Adrenal gland (tissue), 12 donors: ENCODE measurements around the gene ACSL5. TPM values are rescaled to one million over a fixed set of nuclear protein-coding genes. Genes with fewer than 3 reads are reported as not detected.

ENCODE experiments used
- DNase-seq, 7 donors: peaks; one replicate each; pipeline ENCODE4 v3.0.0-alpha.2; 2019 to 2020
- H3K27ac ChIP-seq, 5 donors: fragments of 200-600 bp; sonication (generic) in 4 of 5; 1 replicate in 3 of 5; 2 replicates in 2 of 5; pipeline versions ENCODE4 v1.5.1 to v1.8.0; 2016 to 2020; ENCODE audit warnings: mild to moderate bottlenecking in 1 of 5
- H3K27me3 ChIP-seq: fragments of 200-600 bp; 2 replicates; pipeline ENCODE4 v1.8.0; 2021
- H3K36me3 ChIP-seq, 2 donors: fragments of 200-600 bp; replicated peaks in 1 of 2; 1 replicate in 1 of 2; 2 replicates in 1 of 2; pipeline versions ENCODE4 v1.5.1 to v1.8.0; 2018 to 2022
- H3K4me1 ChIP-seq, 2 donors: fragments of 200-600 bp; replicated peaks in 1 of 2; 1 replicate in 1 of 2; 2 replicates in 1 of 2; pipeline versions ENCODE4 v1.5.1 to v1.8.0; 2018 to 2021
- H3K4me3 ChIP-seq, 4 donors: fragments of 200-600 bp; sonication (generic) in 3 of 4; one replicate each; pipeline ENCODE4 v1.5.1; 2016 to 2018
- H3K9me3 ChIP-seq, 3 donors: fragments of 200-600 bp; sonication (generic) in 1 of 3; replicated peaks in 1 of 3; 1 replicate in 2 of 3; 2 replicates in 1 of 3; pipeline versions ENCODE4 v1.5.1 to v1.8.0; 2016 to 2021
- CTCF ChIP-seq, 6 experiments: fragments of 450-650 bp in 4 of 6; fragments of 200-600 bp in 2 of 6; sonication (generic) in 1 of 6; IDR thresholded peaks; 1 replicate in 5 of 6; 2 replicates in 1 of 6; pipeline versions ENCODE4 v1.5.1 to v1.8.0; 2016 to 2021; ENCODE audit warnings: antibody characterized with exemption in 6 of 6, mild to moderate bottlenecking in 2 of 6, moderate library complexity in 1 of 6
- POLR2A ChIP-seq, 2 donors: fragments of 450-650 bp; IDR thresholded peaks; one replicate each; pipeline ENCODE4 v1.6.1; 2017; ENCODE audit warnings: antibody characterized with exemption in 2 of 2, mild to moderate bottlenecking in 2 of 2, moderate library complexity in 1 of 2
- WGBS, 4 donors: extraction: QIAGEN DNeasy Blood & Tissue Kit in 2 of 4; methylation state at CpG; one replicate each; pipeline versions ENCODE4 v1.1.5 to v1.1.7; 2013 to 2017; 5-methylcytosine and 5-hydroxymethylcytosine counted together
- intact Hi-C, 2 donors: fragments of 100-400 bp; cut with DNase I; formaldehyde crosslinking; loops; one replicate each; pipeline versions ENCODE4 v1.14.1 to v1.15.0; 2022 to 2023
- polyA plus RNA-seq, 3 donors: library from polyadenylated mRNA; stranded (reverse); fragments of 200-250 nt in 2 of 3; fragments of 350-450 nt in 1 of 3; fragmentation: Illumina TruSeq in 1 of 3; extraction: RNeasy Lipid Tissue Mini Kit (QIAGEN cat#74804) in 1 of 3; gene quantifications; one replicate each; pipeline ENCODE4 v1.2.3, GENCODE V29; 2013 to 2014
- total RNA-seq, 9 donors: library from RNA; depleted of rRNA in 4 of 9; stranded (reverse); fragments of >200 nt in 4 of 9; fragments of 120-200 nt in 1 of 9; fragmentation: NEBNext Ultra II Directional in 1 of 9; extraction: Animal tissue kit (Norgen Biotek cat#: 25700) in 1 of 9; gene quantifications; one replicate each; pipeline versions ENCODE4 v1.1.0 to v1.2.4, GENCODE V29; 2013 to 2023
- donor health status: healthy with polysubstance abuse.
- donor health status: Bipolar disorder and iron deficiency.
- donor health status: DM: yes; HTN: yes; CAD: no.
- donor health status: DM: no; HTN: no; CAD: no.
- donor health status: DM: no; HTN: no; CAD: no.
- donor health status: DM: yes; HTN: yes; CAD: no.

ACSL5 gene
- total and polyA plus RNA-seq, 12 donors = 2.1 to 8.6 (median 6.7) TPM

GRCh38 chr10:112390125-112390703 lies 16.3 kb downstream of the ACSL5 start:
- intact Hi-C loops = no loop called here
- no peak overlapping the region for H3K27ac ChIP-seq
- WGBS, 4 donors = 92 to 97% (median 92%) methylated on average over 3 of the region's 3 CpGs
- no peak for DNase-seq
- H3K4me1 ChIP-seq = no peaks in the 10 kb centered on the region
- no peaks in the 10 kb centered on the region for H3K27me3 ChIP-seq
- no peaks in the 10 kb centered on the region for H3K36me3 ChIP-seq
- H3K9me3 ChIP-seq = no peaks in the 10 kb centered on the region
- no peak overlapping the region for H3K4me3 ChIP-seq
- TF ChIP-seq POLR2A (IDR thresholded peaks at IDR 0.05) (no peak), CTCF (IDR thresholded peaks at IDR 0.05) (no peak)

GRCh38 chr10:112393341-112393740 lies 19.4 kb downstream of the ACSL5 start:
- intact Hi-C loops = no loop called here
- H3K27ac ChIP-seq = no peak overlapping the region
- no peak for DNase-seq
- WGBS, 4 donors = 79 to 86% (median 80%) methylated on average over 1 of the region's 1 CpG
- no peaks in the 10 kb centered on the region for H3K9me3 ChIP-seq
- no peaks in the 10 kb centered on the region for H3K4me1 ChIP-seq
- TF ChIP-seq POLR2A (IDR thresholded peaks at IDR 0.05) (no peak), CTCF (IDR thresholded peaks at IDR 0.05) (no peak)
- H3K4me3 ChIP-seq = no peak overlapping the region
- no peaks in the 10 kb centered on the region for H3K27me3 ChIP-seq
- H3K36me3 ChIP-seq = no peaks in the 10 kb centered on the region

GRCh38 chr10:112393827-112394226 lies 19.9 kb downstream of the ACSL5 start:
- no peaks in the 10 kb centered on the region for H3K36me3 ChIP-seq
- DNase-seq = no peak
- H3K4me3 ChIP-seq = no peak overlapping the region
- TF ChIP-seq POLR2A (IDR thresholded peaks at IDR 0.05) (no peak), CTCF (IDR thresholded peaks at IDR 0.05) (no peak)
- no peaks in the 10 kb centered on the region for H3K4me1 ChIP-seq
- intact Hi-C loops = no loop called here
- no peaks in the 10 kb centered on the region for H3K9me3 ChIP-seq
- H3K27me3 ChIP-seq = no peaks in the 10 kb centered on the region
- WGBS, 4 donors = 89 to 99% (median 92%) methylated on average over 2 of the region's 2 CpGs
- no peak overlapping the region for H3K27ac ChIP-seq

- no peaks in the 10 kb centered on the region for H3K36me3 ChIP-seq
- TF ChIP-seq CTCF (IDR thresholded peaks at IDR 0.05) = no peak
- no peak for TF ChIP-seq POLR2A (IDR thresholded peaks at IDR 0.05)
- no peak overlapping the region for H3K4me3 ChIP-seq
- intact Hi-C loops = no loop called here
- no peak overlapping the region for H3K27ac ChIP-seq
- no peaks in the 10 kb centered on the region for H3K4me1 ChIP-seq
- no peaks in the 10 kb centered on the region for H3K27me3 ChIP-seq
- no peak for DNase-seq
- no peaks in the 10 kb centered on the region for H3K9me3 ChIP-seq
- 80 to 86% (median 82%) methylated on average over 5 of the region's 5 CpGs for WGBS, 4 donors
Observed at GRCh38 chr10:112394475-112394875, 20.6 kb downstream of the ACSL5 start.
